ENCODE measurements around the gene CACNA2D3.

Gene CACNA2D3

DNA sequence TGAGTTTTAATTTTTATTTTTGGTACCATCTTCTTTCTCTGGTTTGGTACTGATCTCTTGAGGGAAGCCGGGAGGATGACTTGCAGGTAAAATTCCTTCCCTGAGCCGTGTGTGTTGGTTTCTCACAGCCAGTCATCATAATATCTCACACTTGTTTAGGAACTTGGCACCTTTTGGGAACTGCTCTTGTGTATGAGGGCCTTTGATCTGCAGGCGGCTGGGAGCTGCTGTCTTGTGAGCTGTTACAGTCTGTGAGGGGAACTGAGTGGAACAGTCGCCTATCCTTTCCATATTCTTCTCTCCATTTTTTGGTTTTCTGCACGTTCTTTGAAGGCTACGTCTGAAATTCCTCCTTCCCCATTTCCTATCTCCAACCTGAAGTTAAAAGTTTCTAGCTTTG, 75.2 kb downstream of the CACNA2D3 start:
- Mint-ChIP-seq H3K4me3 (no peak overlapping the region), H3K27me3 (peaks cover 2% of the 10 kb centered on the region), H3K4me1 (ENCODE audit: low read depth) (no peaks in the 10 kb centered on the region), H3K27ac (no peak overlapping the region), H3K36me3 (ENCODE audit: low read depth) (no peaks in the 10 kb centered on the region), H3K9me3 (no peaks in the 10 kb centered on the region)
- intact Hi-C loops (cut with micrococcal nuclease): no loop called here

DNA sequence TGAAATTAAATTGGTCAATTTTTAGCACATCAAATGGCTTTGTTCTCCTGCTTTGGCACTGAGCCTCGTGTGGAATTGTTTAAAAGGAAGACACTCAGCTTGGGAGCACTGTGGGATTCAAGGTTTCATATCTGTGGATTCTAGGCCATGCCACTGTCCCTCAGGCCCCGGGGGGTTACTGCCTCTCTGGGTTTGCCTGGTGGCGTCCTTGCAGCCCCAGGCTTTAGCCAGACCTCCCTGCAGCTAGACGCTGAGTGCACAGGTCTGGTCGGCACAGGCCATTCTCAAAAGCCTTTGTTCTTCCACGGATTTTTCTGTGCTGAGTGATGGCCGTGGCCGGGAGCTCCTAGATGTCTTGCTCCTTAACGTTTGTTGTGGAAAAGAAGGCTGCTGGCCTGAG, 76.2 kb downstream of the CACNA2D3 start:
- Mint-ChIP-seq H3K27me3 (peaks cover 2% of the 10 kb centered on the region), H3K9me3 (no peaks in the 10 kb centered on the region), H3K4me1 (ENCODE audit: low read depth) (no peaks in the 10 kb centered on the region), H3K4me3 (no peak overlapping the region), H3K27ac (no peak overlapping the region), H3K36me3 (ENCODE audit: low read depth) (no peaks in the 10 kb centered on the region)
- intact Hi-C loops (cut with micrococcal nuclease): no loop called here

DNA sequence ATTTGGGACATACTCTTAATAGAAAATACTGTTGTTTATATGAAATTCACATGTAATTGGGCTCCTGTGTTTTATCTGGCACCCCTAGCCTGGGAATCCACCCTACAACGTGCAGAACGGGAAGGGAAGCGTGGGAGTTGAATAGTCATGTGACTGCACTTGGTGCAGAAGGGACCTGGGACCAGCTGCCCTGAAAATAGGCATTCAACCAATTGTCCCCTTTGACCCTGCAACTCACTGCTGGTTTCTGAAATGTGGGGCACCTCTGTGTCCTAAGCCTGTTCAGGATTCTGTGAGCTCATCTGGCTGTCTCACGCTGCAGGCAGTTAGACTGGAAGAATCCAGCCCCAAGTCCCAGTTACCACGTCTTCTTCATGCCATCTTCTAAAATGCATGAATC, 79.7 kb downstream of the CACNA2D3 start:
- Mint-ChIP-seq H3K4me1 (ENCODE audit: low read depth) (no peaks in the 10 kb centered on the region), H3K27ac (no peak overlapping the region), H3K27me3 (peaks cover 2% of the 10 kb centered on the region), H3K36me3 (ENCODE audit: low read depth) (no peaks in the 10 kb centered on the region), H3K4me3 (no peak overlapping the region), H3K9me3 (no peaks in the 10 kb centered on the region)
- intact Hi-C loops (cut with micrococcal nuclease): no loop called here

DNA sequence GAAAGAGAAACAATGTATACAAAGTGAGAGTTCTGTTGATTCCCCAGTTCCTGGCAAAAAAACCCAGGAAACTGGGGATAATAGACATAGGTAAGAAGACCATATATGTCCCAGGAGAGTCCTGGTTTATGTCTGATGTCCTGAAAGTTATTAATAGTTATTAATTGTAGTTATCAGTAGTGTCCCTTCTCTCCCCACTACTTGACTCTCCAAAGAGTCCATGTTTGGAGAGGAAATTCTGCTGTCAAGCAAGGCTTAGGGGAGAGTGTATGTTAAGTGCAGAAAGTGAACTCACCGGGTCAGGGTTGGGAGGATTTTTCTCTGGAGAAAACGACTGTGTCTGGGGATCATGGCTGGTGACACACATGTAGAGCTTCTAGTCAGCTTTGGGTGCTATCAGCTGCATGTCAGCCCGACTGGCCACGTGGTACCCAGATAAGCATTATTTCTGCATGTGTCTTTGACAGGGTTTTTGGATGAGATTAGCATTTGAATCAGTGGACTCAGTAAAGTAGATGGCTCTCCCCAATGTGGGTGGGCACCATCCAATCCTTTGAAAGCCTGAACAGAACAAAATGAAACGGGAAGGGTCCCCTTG, 80.4 kb downstream of the CACNA2D3 start:
- Mint-ChIP-seq H3K27ac (no peak overlapping the region), H3K27me3 (peaks cover 2% of the 10 kb centered on the region), H3K36me3 (ENCODE audit: low read depth) (no peaks in the 10 kb centered on the region), H3K9me3 (no peaks in the 10 kb centered on the region), H3K4me1 (ENCODE audit: low read depth) (no peaks in the 10 kb centered on the region), H3K4me3 (no peak overlapping the region)
- intact Hi-C loops (cut with micrococcal nuclease): no loop called here

DNA sequence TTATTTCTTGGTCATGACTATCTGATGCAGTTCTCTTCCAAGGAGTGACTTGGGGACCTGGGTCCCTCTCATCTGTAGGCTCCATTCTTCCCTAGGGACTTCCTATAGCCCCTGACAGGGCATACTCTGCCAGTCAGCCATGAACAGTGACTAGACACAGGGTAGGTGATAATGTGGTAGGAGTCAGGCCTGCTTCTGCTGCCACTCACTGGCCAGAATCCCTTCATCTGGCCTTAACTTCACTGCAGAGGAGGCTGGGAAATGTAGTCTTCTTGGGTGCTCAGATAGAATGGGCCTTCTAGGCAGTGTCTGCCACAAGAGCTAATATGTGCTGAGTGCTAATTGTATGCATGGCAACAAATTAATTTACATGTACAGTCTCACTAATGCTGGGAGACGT, 84.5 kb downstream of the CACNA2D3 start:
- Mint-ChIP-seq H3K4me3 (no peak overlapping the region), H3K27ac (no peak overlapping the region), H3K9me3 (no peaks in the 10 kb centered on the region), H3K4me1 (ENCODE audit: low read depth) (no peaks in the 10 kb centered on the region), H3K27me3 (peaks cover 2% of the 10 kb centered on the region), H3K36me3 (ENCODE audit: low read depth) (no peaks in the 10 kb centered on the region)
- intact Hi-C loops (cut with micrococcal nuclease): no loop called here

DNA sequence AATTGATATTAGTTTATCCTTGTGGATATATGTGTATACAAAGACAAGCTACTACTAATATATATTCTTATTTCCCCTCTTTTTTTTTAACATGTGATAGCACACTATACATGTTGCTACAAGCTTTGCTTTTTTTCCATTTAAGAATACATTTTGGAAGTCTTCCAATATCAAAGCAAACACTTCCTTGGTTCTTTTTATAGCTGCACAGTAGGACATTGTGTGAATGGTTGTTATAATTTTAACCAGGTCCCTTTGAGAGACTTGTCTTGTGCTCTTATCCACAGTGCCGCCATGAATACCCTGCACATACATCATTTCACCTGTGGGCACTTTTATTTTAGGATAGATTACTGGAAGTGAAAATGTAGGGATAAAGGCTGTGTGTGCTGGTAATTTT, 88.7 kb downstream of the CACNA2D3 start:
- Mint-ChIP-seq H3K9me3 (no peaks in the 10 kb centered on the region), H3K27me3 (no peaks in the 10 kb centered on the region), H3K27ac (no peak overlapping the region), H3K36me3 (ENCODE audit: low read depth) (no peaks in the 10 kb centered on the region), H3K4me3 (no peak overlapping the region), H3K4me1 (ENCODE audit: low read depth) (no peaks in the 10 kb centered on the region)
- intact Hi-C loops (cut with micrococcal nuclease): no loop called here

DNA sequence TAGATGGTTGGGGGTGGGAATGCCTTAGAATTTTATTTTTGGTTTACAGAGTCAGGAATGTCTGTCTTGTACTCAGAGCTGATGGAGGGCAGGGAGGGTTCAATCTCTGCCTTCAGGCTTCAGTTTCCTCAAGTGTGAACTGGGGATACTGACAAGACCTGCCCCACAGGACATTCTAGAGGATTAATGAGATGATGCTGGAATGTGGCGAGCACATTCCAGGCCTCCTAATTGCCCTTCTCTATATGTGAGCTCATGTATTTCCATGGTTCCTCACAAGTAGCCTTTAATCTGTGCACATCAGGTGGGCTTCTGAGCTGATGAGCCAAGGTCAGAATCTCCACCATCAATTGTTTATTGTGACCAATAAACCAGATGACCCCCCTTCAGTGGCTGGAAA, 90.4 kb downstream of the CACNA2D3 start:
- Mint-ChIP-seq H3K36me3 (ENCODE audit: low read depth) (no peaks in the 10 kb centered on the region), H3K9me3 (no peaks in the 10 kb centered on the region), H3K27me3 (no peaks in the 10 kb centered on the region), H3K27ac (no peak overlapping the region), H3K4me3 (no peak overlapping the region), H3K4me1 (ENCODE audit: low read depth) (no peaks in the 10 kb centered on the region)
- intact Hi-C loops (cut with micrococcal nuclease): no loop called here

DNA sequence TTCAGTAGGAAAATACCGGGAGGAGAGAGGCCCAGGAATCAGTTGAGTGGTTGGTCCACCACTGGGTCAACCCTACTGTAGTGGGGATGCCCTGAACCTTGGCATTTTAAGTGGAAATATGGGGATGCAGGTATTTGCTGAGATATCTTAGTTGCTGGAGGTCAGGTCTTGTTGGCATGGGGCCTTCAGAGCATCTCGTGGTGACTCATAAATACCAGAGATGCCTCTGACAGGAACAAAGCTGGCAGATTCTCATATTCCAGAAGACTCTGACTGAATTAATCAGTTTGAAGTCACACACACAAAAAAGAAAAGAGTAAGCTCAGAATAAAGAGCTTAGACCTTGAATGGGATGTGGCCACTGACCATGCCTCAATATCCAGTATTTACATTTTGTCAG, 91.6 kb downstream of the CACNA2D3 start:
- no peak overlapping the region for H3K27ac Mint-ChIP-seq
- H3K36me3 Mint-ChIP-seq (ENCODE audit: low read depth): no peaks in the 10 kb centered on the region
- no peaks in the 10 kb centered on the region for H3K9me3 Mint-ChIP-seq
- intact Hi-C loops (cut with micrococcal nuclease): no loop called here
- no peaks in the 10 kb centered on the region for H3K27me3 Mint-ChIP-seq
- H3K4me3 Mint-ChIP-seq: no peak overlapping the region
- H3K4me1 Mint-ChIP-seq (ENCODE audit: low read depth): no peaks in the 10 kb centered on the region

DNA sequence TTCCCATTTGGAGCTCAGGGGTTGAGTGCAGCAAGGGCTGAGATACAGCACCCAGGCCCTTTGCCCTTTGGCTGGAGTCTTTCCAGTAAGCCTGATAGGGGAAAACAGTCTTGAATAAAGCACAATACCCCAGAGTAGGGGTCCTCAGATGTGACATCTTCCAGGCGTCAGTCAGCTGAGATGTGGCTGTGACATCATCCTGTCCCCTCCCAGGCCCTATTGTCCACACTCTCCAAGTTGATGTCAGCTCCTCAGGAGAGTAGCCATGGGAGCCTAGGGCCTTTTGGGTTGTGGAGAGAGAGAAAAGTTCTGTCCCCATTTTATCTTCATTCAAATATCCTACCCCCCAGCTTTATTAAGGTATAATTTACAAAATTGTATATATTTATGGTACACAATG, 92.5 kb downstream of the CACNA2D3 start:
- Mint-ChIP-seq H3K36me3 (ENCODE audit: low read depth) (no peaks in the 10 kb centered on the region), H3K27me3 (no peaks in the 10 kb centered on the region), H3K4me3 (no peak overlapping the region), H3K9me3 (no peaks in the 10 kb centered on the region), H3K4me1 (ENCODE audit: low read depth) (no peaks in the 10 kb centered on the region), H3K27ac (no peak overlapping the region)
- intact Hi-C loops (cut with micrococcal nuclease): no loop called here

DNA sequence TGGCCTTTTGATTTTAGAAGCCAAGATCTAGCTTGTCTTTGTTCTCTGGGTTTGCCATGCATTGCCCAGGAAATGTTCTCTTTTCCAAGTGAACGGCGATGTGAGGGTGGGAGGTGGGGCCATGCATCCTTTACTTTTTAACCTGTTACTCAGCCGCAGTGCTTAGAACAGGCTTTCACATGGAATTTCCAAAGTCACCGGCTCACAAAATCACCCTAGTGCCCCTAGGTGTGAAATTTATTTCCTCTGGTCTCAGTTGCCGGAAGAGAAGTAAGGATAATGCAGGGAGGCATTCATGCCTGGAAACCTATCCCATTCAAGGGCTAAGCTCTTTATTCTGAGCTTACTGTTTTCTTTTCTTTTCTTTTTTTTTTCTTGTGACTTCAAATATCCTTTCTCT, 93.2 kb downstream of the CACNA2D3 start:
- no peak overlapping the region for H3K4me3 Mint-ChIP-seq
- no peaks in the 10 kb centered on the region for H3K27me3 Mint-ChIP-seq
- no peaks in the 10 kb centered on the region for H3K9me3 Mint-ChIP-seq
- intact Hi-C loops (cut with micrococcal nuclease): no loop called here
- H3K36me3 Mint-ChIP-seq (ENCODE audit: low read depth): no peaks in the 10 kb centered on the region
- H3K27ac Mint-ChIP-seq: no peak overlapping the region
- H3K4me1 Mint-ChIP-seq (ENCODE audit: low read depth): no peaks in the 10 kb centered on the region

DNA sequence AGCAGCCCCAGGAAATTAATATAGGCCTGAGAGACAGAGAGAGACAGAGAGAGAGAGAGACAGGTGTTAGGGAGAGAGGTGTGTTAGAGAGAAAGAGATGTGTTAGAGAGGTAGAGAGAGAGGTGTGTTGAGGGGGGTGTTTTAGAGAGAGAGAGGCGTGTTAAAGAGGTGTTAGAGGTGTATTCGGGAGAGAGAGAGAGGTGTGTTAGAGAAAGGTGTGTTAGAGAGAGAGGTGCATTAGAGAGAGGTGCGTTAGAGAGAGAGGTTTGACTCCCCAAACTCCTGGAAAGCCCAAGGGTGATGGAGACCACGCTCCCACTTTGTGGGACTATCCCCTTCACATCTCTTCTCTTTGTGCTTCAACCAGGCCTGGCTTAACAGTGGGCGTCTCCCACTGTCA, 95.5 kb downstream of the CACNA2D3 start:
- H3K4me3 Mint-ChIP-seq: no peak overlapping the region
- no peaks in the 10 kb centered on the region for H3K4me1 Mint-ChIP-seq (ENCODE audit: low read depth)
- H3K27me3 Mint-ChIP-seq: no peaks in the 10 kb centered on the region
- intact Hi-C loops (cut with micrococcal nuclease): no loop called here
- H3K9me3 Mint-ChIP-seq: no peaks in the 10 kb centered on the region
- H3K36me3 Mint-ChIP-seq (ENCODE audit: low read depth): no peaks in the 10 kb centered on the region
- H3K27ac Mint-ChIP-seq: no peak overlapping the region

DNA sequence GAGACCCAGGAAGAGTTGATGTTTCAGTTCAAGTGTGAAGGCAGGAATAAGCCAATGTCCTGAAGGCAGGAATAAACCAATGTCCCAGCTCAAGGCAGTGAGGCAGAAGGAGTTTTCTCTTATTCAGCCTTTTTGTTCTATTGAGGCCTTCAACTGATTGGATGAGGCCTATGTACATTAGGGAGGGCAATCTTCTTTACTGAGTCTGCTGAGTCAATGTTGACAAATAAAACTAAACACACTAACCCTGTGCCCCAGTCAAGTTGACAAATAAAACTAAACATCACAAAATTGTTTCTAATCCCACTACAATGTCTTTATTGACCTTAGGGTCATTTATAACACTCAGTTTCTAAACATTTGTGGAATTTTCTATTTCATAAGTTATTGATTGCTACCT, 100.0 kb downstream of the CACNA2D3 start:
- intact Hi-C loops (cut with micrococcal nuclease): no loop called here
- Mint-ChIP-seq H3K4me3 (no peak overlapping the region), H3K36me3 (ENCODE audit: low read depth) (no peaks in the 10 kb centered on the region), H3K27me3 (peaks cover 3% of the 10 kb centered on the region), H3K27ac (no peak overlapping the region), H3K4me1 (ENCODE audit: low read depth) (no peaks in the 10 kb centered on the region), H3K9me3 (no peaks in the 10 kb centered on the region)

DNA sequence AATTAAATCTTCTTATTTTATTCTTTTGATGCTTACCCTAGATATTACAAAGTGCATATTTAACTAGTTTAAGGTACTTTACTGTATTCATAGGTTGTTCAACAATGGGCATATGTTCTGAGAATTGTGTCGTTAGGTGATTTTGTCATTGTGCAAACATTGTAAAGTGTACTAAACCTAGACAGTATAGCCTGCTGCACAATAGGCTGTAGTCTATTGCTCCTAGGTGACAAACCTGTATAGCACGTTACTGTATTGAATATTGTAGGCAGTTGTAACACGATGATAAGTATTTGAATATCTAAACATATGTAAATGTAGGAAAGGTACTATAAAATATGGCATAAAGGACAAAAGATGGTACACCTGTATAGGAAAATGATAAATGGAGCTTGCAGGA, 100.7 kb downstream of the CACNA2D3 start:
- Mint-ChIP-seq H3K4me1 (ENCODE audit: low read depth) (no peaks in the 10 kb centered on the region), H3K4me3 (no peak overlapping the region), H3K27ac (no peak overlapping the region), H3K9me3 (no peaks in the 10 kb centered on the region), H3K36me3 (ENCODE audit: low read depth) (no peaks in the 10 kb centered on the region), H3K27me3 (peaks cover 3% of the 10 kb centered on the region)
- intact Hi-C loops (cut with micrococcal nuclease): no loop called here

DNA sequence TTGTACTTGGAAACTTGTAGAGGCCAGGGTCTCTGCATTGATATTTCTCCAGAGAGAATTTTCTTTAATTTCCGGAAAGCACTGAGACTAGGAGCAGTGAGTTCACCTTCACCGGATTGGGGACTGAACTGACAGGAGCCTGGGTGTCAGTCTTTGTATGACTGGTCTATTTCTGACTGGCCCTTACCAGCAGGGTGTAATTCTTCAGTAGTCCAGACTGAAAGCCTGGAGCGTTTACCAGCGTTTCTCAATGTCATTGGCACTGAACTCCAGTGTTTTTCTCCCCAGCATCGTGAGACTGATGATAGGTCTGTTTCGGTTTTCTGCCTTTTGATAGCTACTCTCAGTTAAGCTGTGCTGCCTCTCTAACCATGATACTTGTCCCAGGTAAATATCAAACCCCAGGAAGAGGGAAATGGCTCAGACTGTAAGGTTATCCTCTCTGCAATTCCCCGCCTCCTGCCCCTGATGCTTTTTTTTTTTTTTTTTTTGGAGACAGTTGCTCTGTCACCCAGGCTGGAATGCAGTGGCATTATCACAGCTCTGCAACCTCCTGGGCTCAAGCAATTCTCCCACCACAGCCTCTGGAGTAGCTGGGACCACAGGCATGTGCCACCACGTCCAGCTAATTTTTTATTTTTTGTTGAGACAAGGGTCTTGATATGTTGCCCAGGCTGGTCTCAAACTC, 103.6 kb downstream of the CACNA2D3 start:
- intact Hi-C loops (cut with micrococcal nuclease): no loop called here
- Mint-ChIP-seq H3K4me3 (no peak overlapping the region), H3K36me3 (ENCODE audit: low read depth) (no peaks in the 10 kb centered on the region), H3K9me3 (no peaks in the 10 kb centered on the region), H3K27ac (no peak overlapping the region), H3K27me3 (peaks cover 3% of the 10 kb centered on the region), H3K4me1 (ENCODE audit: low read depth) (no peaks in the 10 kb centered on the region)

DNA sequence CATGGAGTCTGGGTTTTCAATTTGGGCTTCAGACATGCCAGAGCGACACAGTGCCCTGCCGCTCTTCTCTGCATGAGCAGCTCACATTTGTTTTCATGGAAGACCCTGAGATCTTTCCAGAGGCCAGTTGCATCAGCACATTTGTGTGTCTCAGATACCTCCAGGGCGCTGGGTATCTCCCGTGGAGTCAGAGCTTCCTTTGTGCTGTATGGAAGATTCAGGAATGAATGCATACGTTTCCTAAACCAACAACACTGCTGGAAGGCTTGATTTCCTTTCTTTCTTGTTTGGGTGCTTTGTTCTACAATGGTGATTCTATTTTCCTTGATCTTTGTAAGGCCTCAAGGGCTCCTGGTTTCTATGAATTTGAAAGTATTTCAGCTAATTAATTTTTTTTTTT, 106.5 kb downstream of the CACNA2D3 start:
- peaks cover 3% of the 10 kb centered on the region for H3K27me3 Mint-ChIP-seq
- no peaks in the 10 kb centered on the region for H3K4me1 Mint-ChIP-seq (ENCODE audit: low read depth)
- intact Hi-C loops (cut with micrococcal nuclease): no loop called here
- H3K27ac Mint-ChIP-seq: no peak overlapping the region
- H3K36me3 Mint-ChIP-seq (ENCODE audit: low read depth): no peaks in the 10 kb centered on the region
- H3K9me3 Mint-ChIP-seq: no peaks in the 10 kb centered on the region
- H3K4me3 Mint-ChIP-seq: no peak overlapping the region

Data from dendritic cell treated with granulocyte-macrophage colony-stimulating factor and Interleukin-4, amounts not matched to agents 40 ng/mL and 50 ng/mL, for 4 days (primary cell).